ENCODE results near the gene BMP7. TPM values are rescaled to one million over a fixed set of nuclear protein-coding genes. Genes with fewer than 3 reads are reported as not detected.

BMP7 gene
- total RNA-seq: not detected

DNA sequence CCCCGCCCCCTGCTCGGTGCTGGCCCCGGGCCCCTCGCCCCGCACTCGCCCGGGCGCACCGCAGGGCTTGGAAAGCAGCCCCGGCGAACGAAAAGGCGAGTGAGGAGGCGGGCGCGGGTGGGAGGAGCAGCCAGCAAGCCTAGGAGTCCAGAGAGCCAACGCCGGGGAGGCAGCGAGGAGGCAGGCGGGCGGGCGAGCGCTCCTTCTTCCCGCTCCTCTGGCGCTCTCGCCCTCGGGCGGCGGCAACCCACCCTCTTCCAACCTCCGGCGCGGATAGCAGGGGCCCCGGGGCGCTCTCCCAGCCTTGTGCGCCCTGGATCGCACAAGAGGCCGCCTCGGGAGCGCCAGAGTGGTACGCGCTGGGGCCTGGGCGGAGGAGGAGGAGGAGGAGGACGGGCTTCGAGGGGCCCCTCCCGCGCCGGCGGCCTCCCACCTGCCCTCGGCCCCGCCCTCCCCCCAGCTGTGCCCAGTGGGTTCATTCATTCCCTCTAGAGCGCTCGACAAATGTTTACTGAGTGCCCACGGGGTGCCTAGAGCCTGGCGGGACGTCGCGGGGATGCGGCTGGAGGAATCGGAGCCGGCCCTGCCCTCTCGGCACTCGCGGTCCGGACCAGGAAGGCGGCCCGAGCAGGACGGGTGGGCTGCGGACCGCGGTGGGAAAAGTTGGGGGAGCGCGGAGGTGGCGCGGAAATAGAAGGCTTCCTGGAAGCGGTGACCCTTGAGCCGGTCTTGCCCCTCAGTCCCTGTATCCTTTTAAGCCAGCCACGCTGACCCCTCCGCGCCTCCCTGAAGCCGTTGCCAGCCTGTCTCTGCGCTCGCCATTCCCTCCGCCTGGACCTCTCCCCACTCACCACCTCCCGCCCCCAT, at the start of gene BMP7:
Gene BMP7, minus strand, starts transcription at position 351 of the 867 bp plus-strand sequence. CDS start 519 bp downstream, outside the sequence.
- ATAC-seq (no peak), DNase-seq (ENCODE audit: low spot score in 2 of 2) (no peak)
- Mint-ChIP-seq H3K36me3 (no peaks in the 10 kb centered on the region), H3K9me3 (no peaks in the 10 kb centered on the region), H3K27ac (no peak within 1 kb of the TSS)

DNA sequence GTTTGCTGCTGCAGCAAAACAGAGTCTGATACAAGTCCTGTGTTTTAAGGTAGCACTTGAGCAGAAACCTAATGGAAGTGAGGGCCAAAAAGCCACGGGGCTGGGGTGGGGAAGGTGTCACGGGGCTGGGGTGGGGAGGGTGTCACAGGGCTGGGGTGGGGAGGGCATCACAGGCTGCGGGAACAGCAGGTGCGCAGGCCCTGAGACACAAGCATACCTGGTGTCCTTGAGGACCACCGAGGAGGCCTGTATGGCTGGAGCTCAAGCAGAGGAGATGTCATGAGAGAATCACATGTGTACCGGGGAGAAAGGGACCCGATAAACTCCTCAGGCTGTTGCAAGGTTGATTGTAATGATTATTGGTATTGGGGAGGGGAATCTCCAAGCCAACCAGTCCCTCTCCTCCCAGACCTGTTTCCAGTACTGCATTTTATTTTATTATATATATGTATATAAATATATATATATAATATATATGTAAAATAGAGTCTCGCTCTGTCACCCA, 49.6 kb upstream of the BMP7 start:
- Mint-ChIP-seq H3K27ac (no peak overlapping the region), H3K36me3 (no peaks in the 10 kb centered on the region), H3K9me3 (no peaks in the 10 kb centered on the region)
- no peak for DNase-seq (ENCODE audit: low spot score in 2 of 2)
- ATAC-seq: no peak

DNA sequence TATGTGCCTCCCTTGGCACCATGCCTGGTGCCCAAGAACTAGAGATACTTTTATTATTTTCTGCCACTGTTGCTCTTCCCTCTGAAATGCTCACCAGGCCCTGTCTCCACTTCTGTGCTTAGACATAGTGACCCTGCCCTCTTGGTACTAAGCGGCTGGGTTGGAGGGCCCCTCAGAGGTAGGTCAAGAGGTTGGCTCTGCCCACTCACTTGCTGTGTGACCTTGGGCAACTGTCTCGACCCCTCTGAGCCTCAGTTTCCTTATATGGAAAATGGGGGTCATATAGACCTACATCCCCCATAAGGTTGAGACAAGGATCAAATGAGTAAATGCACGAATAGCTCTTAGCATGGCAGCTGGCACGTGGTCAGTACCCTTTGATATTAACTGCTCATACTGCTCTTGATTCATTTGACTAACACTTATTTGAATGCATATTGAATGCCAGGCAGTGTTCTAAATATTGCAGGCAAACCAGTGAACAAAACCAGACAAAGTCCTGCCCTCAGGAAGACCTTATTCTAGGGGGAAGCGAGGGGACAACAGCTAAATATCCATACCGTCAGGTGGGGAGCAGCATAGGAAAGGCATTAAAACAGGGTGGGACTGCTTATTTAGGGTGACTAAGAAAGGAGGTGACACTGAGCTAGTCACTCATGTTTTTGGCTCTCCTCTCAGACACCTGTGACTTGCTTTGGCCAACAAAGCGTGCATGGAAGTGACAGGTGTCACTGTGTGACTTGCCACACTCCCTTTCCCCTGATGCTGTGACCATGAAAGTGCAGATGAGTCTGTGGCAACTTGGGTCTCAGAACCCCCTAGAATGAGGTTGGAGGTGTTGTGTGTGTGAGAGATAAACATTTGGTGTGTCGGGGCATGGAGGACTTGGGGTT, 48.9 kb upstream of the BMP7 start:
- H3K27ac Mint-ChIP-seq: no peak overlapping the region
- no peak for ATAC-seq
- no peaks in the 10 kb centered on the region for H3K36me3 Mint-ChIP-seq

DNA sequence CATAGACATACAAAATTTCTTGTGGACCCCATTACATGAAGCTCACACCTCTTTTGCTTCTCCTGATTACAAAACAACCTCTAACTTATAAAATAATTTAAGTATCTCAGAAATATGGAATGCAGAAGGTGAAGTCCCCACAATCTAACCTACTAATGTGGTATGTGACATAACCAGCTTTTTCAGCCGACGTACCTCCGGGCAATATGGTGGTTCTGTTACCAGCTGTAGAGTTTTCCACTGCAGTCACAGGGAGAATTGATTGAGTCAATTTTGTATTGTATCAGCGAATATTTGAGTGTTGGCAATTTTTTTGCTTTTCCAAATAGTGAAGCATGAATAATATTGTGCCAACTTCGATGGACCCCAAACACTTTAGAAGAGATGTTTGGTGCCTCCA, 47.5 kb upstream of the BMP7 start:
- no peaks in the 10 kb centered on the region for H3K36me3 Mint-ChIP-seq
- H3K27ac Mint-ChIP-seq: no peak overlapping the region
- no peak for ATAC-seq
- DNase-seq (ENCODE audit: low spot score in 2 of 2): no peak
- H3K9me3 Mint-ChIP-seq: no peaks in the 10 kb centered on the region

More for the DNA sequence above, 48.9 kb upstream of the BMP7 start:
- no peaks in the 10 kb centered on the region for H3K9me3 Mint-ChIP-seq
- no peak for DNase-seq (ENCODE audit: low spot score in 2 of 2)

DNA sequence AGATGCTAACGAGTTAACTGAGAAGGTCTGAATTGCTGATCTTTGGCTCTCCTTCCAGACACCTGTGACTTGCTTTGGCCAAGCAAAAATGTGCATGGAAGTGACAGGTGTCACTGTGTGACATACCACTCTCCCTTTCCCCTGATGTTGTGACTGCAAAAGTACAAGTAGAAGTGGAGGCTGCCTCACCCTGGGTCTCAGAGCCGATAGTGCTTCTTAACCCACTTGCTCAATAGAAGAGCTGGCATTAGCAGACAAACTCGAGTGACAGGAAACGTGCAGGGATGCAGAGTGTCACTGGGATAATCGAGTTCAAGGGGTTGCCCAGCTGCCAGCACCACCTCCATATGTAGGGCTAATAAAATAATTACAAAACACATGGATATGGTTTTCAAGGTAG, 46.8 kb upstream of the BMP7 start:
- Mint-ChIP-seq H3K27ac (no peak overlapping the region), H3K9me3 (no peaks in the 10 kb centered on the region), H3K36me3 (no peaks in the 10 kb centered on the region)

DNA sequence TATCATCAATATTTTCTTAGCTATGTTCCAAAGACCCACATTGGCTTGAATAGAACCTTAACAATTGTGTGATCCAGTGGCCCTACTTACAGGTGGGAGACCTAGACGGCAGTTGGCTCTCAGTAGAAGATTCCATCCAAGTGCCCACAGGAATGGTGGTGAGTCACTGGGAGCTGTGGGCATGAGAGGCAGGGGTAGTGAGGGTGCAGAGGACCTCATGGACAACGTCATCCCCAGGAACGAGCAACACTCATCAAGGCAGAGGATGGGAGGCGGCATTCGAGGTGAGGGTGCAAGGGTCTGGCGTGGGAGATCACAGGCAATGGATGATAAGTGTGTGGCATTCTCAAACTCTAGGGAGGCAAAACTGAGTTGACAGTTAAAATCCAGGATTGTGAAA, 45.7 kb upstream of the BMP7 start:
- Mint-ChIP-seq H3K36me3 (no peaks in the 10 kb centered on the region), H3K9me3 (no peaks in the 10 kb centered on the region), H3K27ac (no peak overlapping the region)
- DNase-seq (ENCODE audit: low spot score in 2 of 2): no peak
- ATAC-seq: no peak

More for the DNA sequence above, 46.8 kb upstream of the BMP7 start:
- DNase-seq (ENCODE audit: low spot score in 2 of 2) (no peak), ATAC-seq (no peak)

DNA sequence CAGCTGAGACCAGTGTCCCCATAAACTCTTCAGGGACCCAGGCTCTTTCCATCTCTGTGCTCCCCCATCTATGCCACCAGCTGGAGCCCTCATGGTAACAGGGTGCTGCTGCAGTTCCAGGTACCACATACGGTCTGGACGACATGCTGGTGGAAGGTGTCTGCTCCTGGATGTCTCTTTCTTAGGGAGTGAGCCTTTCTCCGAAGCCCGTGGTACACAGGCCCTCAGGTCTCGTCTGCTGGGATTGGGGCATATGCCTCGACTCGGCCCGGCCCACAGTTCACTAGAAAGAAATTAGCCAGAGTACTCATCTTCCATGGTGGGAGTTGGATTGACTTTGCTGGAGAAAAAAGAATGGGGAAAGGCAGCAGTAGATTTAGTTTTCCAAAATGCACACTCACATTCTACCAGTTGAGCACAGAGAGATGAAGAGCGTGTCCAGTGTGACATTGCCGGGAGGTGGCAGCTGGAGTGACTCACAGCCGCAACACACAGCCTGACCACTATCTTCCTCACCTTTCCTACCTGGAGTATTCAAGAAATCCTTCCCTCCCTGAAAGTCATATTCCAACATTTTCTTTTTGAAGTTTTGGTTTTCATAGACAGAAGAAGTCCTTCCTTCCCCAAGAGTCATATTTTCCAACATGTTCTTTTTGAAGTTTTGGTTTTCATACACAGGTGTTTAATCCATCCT, 44.5 kb upstream of the BMP7 start:
- ATAC-seq (no peak), DNase-seq (ENCODE audit: low spot score in 2 of 2) (no peak)
- no peaks in the 10 kb centered on the region for H3K36me3 Mint-ChIP-seq
- no peak overlapping the region for H3K27ac Mint-ChIP-seq
- no peaks in the 10 kb centered on the region for H3K9me3 Mint-ChIP-seq

DNA sequence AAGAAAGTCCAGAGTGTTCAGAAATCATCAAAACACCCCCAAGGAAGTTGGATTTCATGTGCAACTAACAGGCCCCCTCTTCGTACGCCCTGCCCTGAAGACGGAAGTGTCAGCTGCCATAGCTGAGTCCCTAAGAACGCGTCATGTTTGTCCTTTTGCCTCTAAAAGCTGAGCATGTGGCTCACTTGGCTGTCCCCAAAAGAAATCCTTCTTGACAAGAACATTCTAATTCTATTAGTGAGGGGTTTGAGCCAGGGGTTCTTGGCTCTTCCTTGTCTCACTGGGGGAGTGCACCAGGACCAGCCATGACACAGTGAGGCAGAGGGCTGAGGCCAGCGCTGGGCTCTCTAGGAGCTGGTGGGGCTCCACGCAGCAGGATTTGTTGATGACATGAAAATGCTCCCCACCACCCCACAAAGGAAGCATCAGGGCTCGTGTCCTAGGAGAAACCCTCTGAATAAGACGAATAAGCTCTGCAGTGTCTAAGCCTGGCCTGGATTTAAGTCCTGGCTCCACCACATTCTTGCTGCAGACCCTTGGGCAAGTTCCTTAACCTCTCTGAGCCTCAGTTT, 43.2 kb upstream of the BMP7 start:
- no peaks in the 10 kb centered on the region for H3K9me3 Mint-ChIP-seq
- no peak overlapping the region for H3K27ac Mint-ChIP-seq
- H3K36me3 Mint-ChIP-seq: no peaks in the 10 kb centered on the region
- DNase-seq (ENCODE audit: low spot score in 2 of 2) (no peak), ATAC-seq (no peak)

DNA sequence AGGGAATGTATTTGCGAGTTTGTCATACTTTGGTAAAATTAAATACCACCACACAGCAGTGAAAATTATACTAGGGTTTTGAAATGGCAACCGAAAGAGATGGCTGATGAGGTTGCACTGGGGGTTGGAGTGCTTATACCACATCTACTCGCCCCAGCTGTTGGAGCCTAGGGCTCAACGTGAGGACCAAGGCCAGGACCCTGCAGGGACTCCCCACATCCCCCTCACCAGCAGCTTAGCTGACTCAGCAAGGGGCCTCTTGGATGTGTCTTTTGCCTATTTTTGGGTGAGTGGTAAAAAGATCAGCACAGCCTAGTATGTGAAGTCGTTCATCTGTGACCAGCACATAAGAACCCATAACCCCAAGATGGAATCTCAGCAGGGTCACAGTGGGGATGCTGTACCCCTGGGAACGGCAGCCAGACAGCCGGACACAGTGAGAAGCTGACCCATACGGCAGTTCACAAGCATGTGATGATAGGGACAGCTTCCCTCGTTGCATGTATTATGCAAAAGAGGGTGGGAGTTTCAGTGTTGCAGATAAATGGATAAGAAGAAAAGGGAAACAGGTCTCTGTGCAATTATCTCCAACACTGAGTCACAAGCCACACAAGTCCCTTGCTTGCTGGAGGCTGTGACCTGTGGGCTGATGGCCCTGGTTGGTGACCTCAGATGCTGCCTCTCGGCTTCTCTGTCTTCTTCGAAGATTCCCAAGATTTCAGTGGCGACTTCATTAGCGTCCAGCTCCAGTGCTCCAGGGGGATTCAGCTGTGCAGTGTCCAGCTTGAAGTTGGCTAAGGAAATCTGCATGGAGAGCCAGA, 42.2 kb upstream of the BMP7 start:
- Mint-ChIP-seq H3K9me3 (no peaks in the 10 kb centered on the region), H3K27ac (no peak overlapping the region), H3K36me3 (no peaks in the 10 kb centered on the region)
- no peak for ATAC-seq
- DNase-seq (ENCODE audit: low spot score in 2 of 2): no peak

DNA sequence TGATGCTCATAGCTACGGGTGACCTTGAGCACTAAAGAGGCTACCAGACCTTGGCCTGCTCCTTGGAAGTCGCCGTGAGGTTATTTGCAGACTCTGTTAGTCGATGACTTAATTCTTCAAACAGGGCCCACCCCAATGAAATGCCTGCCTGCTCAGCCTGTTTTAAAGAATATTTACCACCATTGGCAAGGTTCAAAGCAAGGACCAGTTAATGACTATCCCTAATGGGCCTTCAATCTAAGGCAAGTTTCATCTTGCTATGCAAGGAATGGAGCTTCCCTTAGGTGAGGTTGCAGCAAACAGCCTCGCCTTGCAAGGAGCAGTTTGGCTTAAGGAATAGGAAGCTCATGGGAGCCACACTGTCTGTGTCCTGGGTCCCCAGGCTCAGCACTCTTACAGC, 40.3 kb upstream of the BMP7 start:
- ATAC-seq: no peak
- no peaks in the 10 kb centered on the region for H3K36me3 Mint-ChIP-seq
- no peak for DNase-seq (ENCODE audit: low spot score in 2 of 2)
- no peaks in the 10 kb centered on the region for H3K9me3 Mint-ChIP-seq
- H3K27ac Mint-ChIP-seq: no peak overlapping the region

DNA sequence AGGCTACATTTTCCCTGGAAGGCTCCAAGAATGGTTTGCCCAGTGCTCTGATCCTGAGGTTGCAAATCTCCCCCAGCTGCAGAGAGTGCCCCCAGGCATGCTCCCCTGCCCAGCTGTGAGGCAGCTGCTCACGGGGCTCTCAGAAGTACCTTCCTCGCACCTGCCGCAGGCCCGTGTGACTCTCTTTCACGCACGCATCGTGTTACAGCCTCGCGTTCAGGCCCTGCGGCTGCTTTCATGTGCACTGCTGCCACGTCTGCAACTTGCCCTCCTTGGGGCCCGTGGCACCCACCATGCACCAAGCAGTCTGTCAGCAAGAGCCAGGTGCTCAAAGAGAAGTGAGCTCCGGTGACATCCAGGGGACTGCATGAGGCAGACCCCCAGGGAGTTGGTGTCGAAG, 34.6 kb upstream of the BMP7 start:
- no peaks in the 10 kb centered on the region for H3K36me3 Mint-ChIP-seq
- DNase-seq (ENCODE audit: low spot score in 2 of 2) (no peak), ATAC-seq (no peak)
- no peaks in the 10 kb centered on the region for H3K9me3 Mint-ChIP-seq
- no peak overlapping the region for H3K27ac Mint-ChIP-seq

DNA sequence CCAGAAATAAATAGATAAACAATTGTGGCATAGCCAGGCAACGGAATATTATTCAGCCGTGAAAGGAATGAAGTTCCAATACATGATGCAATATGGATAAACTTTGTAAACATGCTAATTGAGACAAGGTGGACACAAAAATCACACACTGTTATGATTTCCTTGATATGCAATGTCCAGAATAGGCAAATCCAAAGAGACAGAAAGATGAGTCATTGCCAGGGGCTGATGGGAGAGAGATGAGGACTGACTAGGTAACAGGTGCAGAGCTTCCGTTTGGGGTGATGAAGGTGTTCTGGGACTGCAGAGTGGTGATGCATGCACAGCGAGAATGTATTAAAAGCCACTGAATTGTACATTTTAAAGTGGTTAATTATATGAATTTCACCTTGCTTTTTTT, 32.0 kb upstream of the BMP7 start:
- no peaks in the 10 kb centered on the region for H3K9me3 Mint-ChIP-seq
- H3K36me3 Mint-ChIP-seq: no peaks in the 10 kb centered on the region
- DNase-seq (ENCODE audit: low spot score in 2 of 2): no peak
- H3K27ac Mint-ChIP-seq: no peak overlapping the region
- no peak for ATAC-seq

DNA sequence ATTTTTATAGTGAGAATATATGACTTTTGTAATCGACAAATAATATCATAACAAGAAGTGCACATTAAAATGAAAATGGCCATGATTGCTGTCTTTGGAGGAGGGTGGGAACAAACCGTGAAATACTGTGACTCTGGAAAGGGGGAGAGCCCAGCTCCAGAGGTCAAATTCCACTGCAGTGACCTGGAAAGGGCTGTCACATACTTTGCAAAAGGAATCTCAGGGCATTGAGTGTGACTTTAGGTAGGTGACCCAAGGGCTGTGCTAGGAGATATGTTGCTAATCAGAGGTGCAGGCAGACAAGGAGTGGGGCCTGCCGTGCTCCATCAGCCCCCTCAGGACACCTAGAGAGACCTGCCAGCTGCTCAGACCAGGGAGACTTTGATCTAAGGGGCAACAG, 28.1 kb upstream of the BMP7 start:
- H3K9me3 Mint-ChIP-seq: no peaks in the 10 kb centered on the region
- no peak overlapping the region for H3K27ac Mint-ChIP-seq
- ATAC-seq (no peak), DNase-seq (ENCODE audit: low spot score in 2 of 2) (no peak)
- H3K36me3 Mint-ChIP-seq: no peaks in the 10 kb centered on the region

DNA sequence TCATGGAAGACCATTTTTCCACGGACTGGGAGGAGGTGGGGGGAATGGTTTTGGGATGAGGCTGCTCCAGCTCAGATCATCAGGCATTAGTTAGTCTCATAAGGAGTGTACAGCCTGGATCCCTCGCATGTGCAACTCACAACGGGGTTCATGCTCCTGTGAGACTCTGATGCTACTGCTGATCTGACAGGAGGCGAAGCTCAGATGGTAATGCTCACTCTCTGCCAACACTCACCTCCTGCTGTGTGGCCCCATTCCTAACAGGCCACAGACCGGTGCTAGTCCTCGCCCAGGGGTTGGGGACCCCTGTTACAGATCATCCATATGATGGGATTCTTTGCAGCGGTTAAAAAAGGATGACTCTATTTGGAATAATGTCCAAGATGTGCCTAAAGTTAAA, 27.6 kb upstream of the BMP7 start:
- Mint-ChIP-seq H3K36me3 (no peaks in the 10 kb centered on the region), H3K9me3 (no peaks in the 10 kb centered on the region), H3K27ac (no peak overlapping the region)
- DNase-seq (ENCODE audit: low spot score in 2 of 2) (no peak), ATAC-seq (no peak)

DNA sequence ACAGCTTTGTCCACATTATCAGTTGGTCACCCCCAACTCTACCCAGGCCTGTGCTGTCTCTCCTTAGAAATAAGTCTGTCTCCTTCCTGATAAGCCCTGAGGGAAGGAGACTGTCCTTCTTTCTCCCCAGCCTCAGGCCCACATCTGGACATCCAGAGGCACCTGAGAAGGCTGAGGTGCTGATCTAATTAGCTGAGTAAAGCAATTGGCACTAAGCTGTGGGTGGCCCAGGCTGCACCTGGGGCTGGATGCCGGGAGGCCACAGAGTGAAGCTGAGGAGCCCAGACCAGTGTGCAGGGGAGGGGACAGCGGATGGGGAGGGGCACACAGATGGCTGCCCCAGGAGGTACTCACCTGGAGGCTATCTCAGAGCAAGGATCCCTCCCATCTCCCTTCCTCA, 26.2 kb upstream of the BMP7 start:
- ATAC-seq: no peak
- Mint-ChIP-seq H3K27ac (no peak overlapping the region), H3K9me3 (no peaks in the 10 kb centered on the region), H3K36me3 (no peaks in the 10 kb centered on the region)
- no peak for DNase-seq (ENCODE audit: low spot score in 2 of 2)

DNA sequence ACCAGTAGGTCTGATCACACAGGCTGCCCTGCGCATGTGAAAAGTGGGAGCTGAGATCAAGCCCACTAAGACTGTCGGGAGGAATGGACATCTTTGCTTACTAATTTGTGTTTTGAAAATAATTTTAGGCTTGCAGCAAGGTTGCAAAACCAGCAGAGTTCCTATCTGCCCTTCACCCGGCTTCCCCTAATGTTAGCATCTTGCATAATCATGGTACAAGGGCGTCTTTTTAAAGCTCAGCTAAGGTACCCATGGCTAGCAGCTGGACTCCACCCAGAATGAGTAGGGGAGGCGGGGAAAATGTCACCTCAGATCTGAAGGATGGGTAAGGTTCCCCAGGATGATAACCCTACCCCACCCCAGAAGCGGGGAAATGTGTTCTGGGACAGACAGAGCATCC, 25.3 kb upstream of the BMP7 start:
- Mint-ChIP-seq H3K9me3 (no peaks in the 10 kb centered on the region), H3K36me3 (no peaks in the 10 kb centered on the region), H3K27ac (no peak overlapping the region)
- no peak for ATAC-seq
- DNase-seq (ENCODE audit: low spot score in 2 of 2): no peak

All from activated naive CD4-positive, alpha-beta T cell treated with anti-CD3 and anti-CD28 coated beads, Interleukin-2, amount 50 U/mL, for 72 hours (primary cell).